ENCODE results near the gene FOXF2. TPM values are rescaled to one million over a fixed set of nuclear protein-coding genes. Genes with fewer than 3 reads are reported as not detected.

The FOXF2 gene
- under 0.01 TPM in 1 of 2 replicates, not detected in the other for total RNA-seq

DNA sequence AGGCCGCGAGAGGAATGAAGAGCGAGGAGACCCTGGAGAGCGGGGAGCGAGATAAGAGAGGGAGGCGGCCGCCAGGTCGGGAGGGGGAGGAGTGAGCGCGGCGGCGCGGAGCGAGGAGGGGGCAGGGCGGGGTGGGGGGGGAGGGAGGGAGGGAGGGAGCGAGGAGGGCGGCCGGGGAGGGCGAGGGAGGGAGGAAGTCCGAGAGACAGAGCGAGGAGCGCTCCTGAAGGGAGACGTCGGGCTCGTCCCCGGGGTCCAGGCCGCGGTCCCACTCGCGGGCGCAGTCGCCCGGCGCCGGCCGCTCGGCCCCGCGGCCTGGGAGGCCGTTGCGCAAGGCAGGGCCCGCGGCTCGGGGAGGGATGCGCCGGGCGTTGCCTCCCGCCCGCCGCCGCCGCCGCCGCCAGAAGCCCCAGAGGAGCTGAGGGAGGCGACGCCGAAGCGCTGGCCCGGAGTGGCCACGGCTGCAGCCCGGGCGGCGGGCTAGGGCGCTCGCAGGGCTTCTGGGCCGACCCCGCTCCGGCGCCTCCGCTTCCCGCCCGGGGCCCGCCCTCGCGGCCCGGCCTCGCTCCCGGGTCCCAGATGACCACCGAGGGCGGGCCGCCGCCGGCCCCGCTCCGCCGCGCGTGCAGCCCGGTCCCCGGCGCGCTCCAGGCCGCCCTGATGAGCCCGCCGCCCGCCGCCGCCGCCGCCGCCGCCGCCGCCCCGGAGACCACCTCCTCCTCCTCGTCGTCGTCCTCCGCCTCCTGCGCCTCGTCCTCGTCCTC is at the start of gene FOXF2:
FOXF2 (plus strand) TSS at position 208 of the 764 bp plus-strand sequence; CDS start at position 580, 372 bp downstream.

Other genes with a start within 250 kb of the FOXF2 start
- gene FOXQ1, start 77.5 kb upstream of the FOXF2 start, total RNA-seq: not detected in 2 replicates
- 4.0 and 4.4 TPM in 2 replicates for gene FOXC1, start 220.3 kb downstream of the FOXF2 start, total RNA-seq

All from dermis lymphatic vessel endothelial cell (primary cell).